GM12892 (cell line): ENCODE data around the gene RABL2A.
"Not testable (repeated sequence)": the region's sequence is repeated elsewhere in the genome, so short reads cannot be mapped to it uniquely, and the experiment has no call there.

ENCODE experiments used
- POLR2A ChIP-seq: IDR thresholded peaks from 2 replicates; pipeline ENCODE4 v1.6.1; 2011; ENCODE audit warnings: low read depth, low read length, control low read depth
- POLR2AphosphoS5 ChIP-seq: IDR thresholded peaks from 2 replicates; pipeline ENCODE4 v1.6.1; 2011; ENCODE audit warnings: low read depth, low read length, control low read depth
- TAF1 ChIP-seq: IDR thresholded peaks from 2 replicates; pipeline ENCODE4 v1.6.1; 2011; ENCODE audit warnings: low read depth, mild to moderate bottlenecking, control low read depth, low read length, borderline replicate concordance

GRCh38 chr2:113578508-113578907 lies 48.6 kb upstream of the RABL2A start:
- not testable (repeated sequence) for TF ChIP-seq TAF1, POLR2AphosphoS5, POLR2A
